BJ (cell line): ENCODE measurements around the gene RELT. TPM values are rescaled to one million over a fixed set of nuclear protein-coding genes. Genes with fewer than 3 reads are reported as not detected.
A peak's percentile ranks its signal among the peaks of the same experiment; 100 is the strongest.

Experiments
- CTCF ChIA-PET: fragments of 350-600 bp; formaldehyde crosslinking; extraction: SDS; loops from one replicate; lab custom pipeline; 2021; ENCODE audit warnings: antibody characterized with exemption, inconsistent platforms; lab: Yijun Ruan, JAX
- POLR2A ChIA-PET: fragments of 300-600 bp; sonication (Branson Sonifier 250); formaldehyde crosslinking; extraction: SDS; loops from one replicate; lab custom pipeline; 2021; ENCODE audit warnings: antibody characterized with exemption; lab: Charles Lee
- DNase-seq: peaks from one replicate; pipeline ENCODE4 v3.0.0-alpha.2; 2011; ENCODE audit warnings: low read depth
- H3K27me3 ChIP-seq: 2 replicates; pipeline ENCODE4 v1.6.0; 2011; ENCODE audit warnings: low read length; ENCODE audit not compliant: control insufficient read depth, insufficient read depth
- H3K36me3 ChIP-seq: 2 replicates; pipeline ENCODE4 v1.5.1; 2011; ENCODE audit warnings: low read length; ENCODE audit not compliant: control insufficient read depth, insufficient read depth
- H3K4me3 ChIP-seq: 2 replicates; pipeline ENCODE4 v1.5.1; 2011; ENCODE audit warnings: low read depth, mild to moderate bottlenecking, control low read depth, low read length
- CTCF ChIP-seq: IDR thresholded peaks from 2 replicates; pipeline ENCODE4 v1.5.1; 2011; ENCODE audit warnings: low read depth, mild to moderate bottlenecking, control low read depth, inconsistent platforms, low read length, moderate library complexity; ENCODE audit not compliant: insufficient read depth
- polyA plus RNA-seq: library from polyadenylated mRNA; depleted of rRNA; stranded (reverse); fragments of >200 nt; gene quantifications from 2 replicates; pipeline ENCODE4 v1.2.3, GENCODE V29; 2011

Gene RELT
- polyA plus RNA-seq, 1 experiment = 3.7 TPM

GRCh38 chr11:73366265-73366610, 10.0 kb upstream of the RELT start:
- Histone ChIP-seq H3K27me3 (no peaks in the 10 kb centered on the region), H3K36me3 (peaks cover 54% of the 10 kb centered on the region), H3K4me3 (no peak overlapping the region)
- POLR2A ChIA-PET = no interaction called here
- CTCF ChIA-PET = interaction anchor here (0.9 to 9.0 kb wide), 5 partner anchors 8 to 295 kb away, joined by 3 to 78 read pairs (median 4); no protein-coding TSS in a partner anchor
- DNase-seq = no peak
- no peak for TF ChIP-seq CTCF

- CTCF ChIA-PET = interaction anchor here (0.9 to 9.0 kb wide), 3 partner anchors 16 to 294 kb away, joined by 3 to 78 read pairs (median 6); no protein-coding TSS in a partner anchor
- POLR2A ChIA-PET = no interaction called here
- H3K27me3 ChIP-seq = no peaks in the 10 kb centered on the region
- no peak for TF ChIP-seq CTCF
- H3K4me3 ChIP-seq = no peak overlapping the region
- peaks cover 52% of the 10 kb centered on the region for H3K36me3 ChIP-seq
- no peak for DNase-seq
Measured at GRCh38 chr11:73366953-73367352, 9.2 kb upstream of the RELT start.

- POLR2A ChIA-PET = no interaction called here
- H3K36me3 ChIP-seq = peaks cover 46% of the 10 kb centered on the region
- no peak overlapping the region for H3K4me3 ChIP-seq
- H3K27me3 ChIP-seq = no peaks in the 10 kb centered on the region
- CTCF ChIA-PET = interaction anchor here (1.7 to 4.5 kb wide), 2 partner anchors 16 to 26 kb away, joined by 6 to 19 read pairs; no protein-coding TSS in a partner anchor
- no peak for TF ChIP-seq CTCF
- no peak for DNase-seq
Measured at GRCh38 chr11:73367482-73368024, 8.6 kb upstream of the RELT start.

GRCh38 chr11:73372375-73372993, 3.7 kb upstream of the RELT start:
- Histone ChIP-seq H3K36me3 (peaks cover 12% of the 10 kb centered on the region), H3K27me3 (no peaks in the 10 kb centered on the region), H3K4me3 (no peak overlapping the region)
- CTCF ChIA-PET = interaction anchor here (0.5 to 2.1 kb wide), 7 partner anchors 11 to 655 kb away, joined by 3 to 8 read pairs (median 3); partner anchors contain the start of gene FAM168A
- peak; percentile 47 for TF ChIP-seq CTCF
- POLR2A ChIA-PET = no interaction called here
- no peak for DNase-seq

- 0 out of 2 replicates have a peak, but pooled peaks cover 1% of the 10 kb centered on the region for H3K36me3 ChIP-seq
- no peaks in the 10 kb centered on the region for H3K27me3 ChIP-seq
- no peak overlapping the region for H3K4me3 ChIP-seq
- CTCF ChIA-PET = interaction anchor here (0.7 to 2.4 kb wide), 8 partner anchors 9 to 287 kb away, joined by 3 to 11 read pairs (median 4); no protein-coding TSS in a partner anchor
- no peak for DNase-seq
- POLR2A ChIA-PET = no interaction called here
- TF ChIP-seq CTCF = no peak
Measured at GRCh38 chr11:73374151-73374550, 2.0 kb upstream of the RELT start.
